Activated CD4-positive, alpha-beta T cell treated with anti-CD3 and anti-CD28 coated beads, Interleukin-2, amount 10 ng/mL, durations not matched to agents 24 days and 14 days (primary cell): ENCODE measurements around the gene C16orf78. TPM values are rescaled to one million over a fixed set of nuclear protein-coding genes. Genes with fewer than 3 reads are reported as not detected.

Experiments
- DNase-seq: peaks from one replicate; pipeline ENCODE4 v3.0.0; 2022
- H3K27ac Mint-ChIP-seq: one replicate; pipeline ENCODE4 v1.8.0; 2022; ENCODE audit warnings: mild to moderate bottlenecking, mixed read lengths
- H3K27me3 Mint-ChIP-seq: one replicate; pipeline ENCODE4 v1.8.0; 2022; ENCODE audit warnings: mixed read lengths
- H3K36me3 Mint-ChIP-seq: one replicate; pipeline ENCODE4 v1.8.0; 2022; ENCODE audit warnings: low read depth, mild to moderate bottlenecking, mixed read lengths
- H3K4me1 Mint-ChIP-seq: one replicate; pipeline ENCODE4 v1.8.0; 2021; ENCODE audit warnings: mixed read lengths
- H3K4me3 Mint-ChIP-seq: one replicate; pipeline ENCODE4 v1.8.0; 2022; ENCODE audit warnings: mild to moderate bottlenecking, moderate library complexity, mixed read lengths
- H3K9me3 Mint-ChIP-seq: one replicate; pipeline ENCODE4 v1.8.0; 2021; ENCODE audit warnings: mixed read lengths
- intact Hi-C: fragments of 100-400 bp; cut with micrococcal nuclease; formaldehyde crosslinking; loops from one replicate; pipeline ENCODE4 v1.15.1; 2023
- total RNA-seq: library from RNA; stranded (reverse); gene quantifications from 2 replicates; pipeline ENCODE4 v1.2.3, GENCODE V29; 2022

The C16orf78 gene
- total RNA-seq, 1 donor from 2014 or later, result not detected

DNA sequence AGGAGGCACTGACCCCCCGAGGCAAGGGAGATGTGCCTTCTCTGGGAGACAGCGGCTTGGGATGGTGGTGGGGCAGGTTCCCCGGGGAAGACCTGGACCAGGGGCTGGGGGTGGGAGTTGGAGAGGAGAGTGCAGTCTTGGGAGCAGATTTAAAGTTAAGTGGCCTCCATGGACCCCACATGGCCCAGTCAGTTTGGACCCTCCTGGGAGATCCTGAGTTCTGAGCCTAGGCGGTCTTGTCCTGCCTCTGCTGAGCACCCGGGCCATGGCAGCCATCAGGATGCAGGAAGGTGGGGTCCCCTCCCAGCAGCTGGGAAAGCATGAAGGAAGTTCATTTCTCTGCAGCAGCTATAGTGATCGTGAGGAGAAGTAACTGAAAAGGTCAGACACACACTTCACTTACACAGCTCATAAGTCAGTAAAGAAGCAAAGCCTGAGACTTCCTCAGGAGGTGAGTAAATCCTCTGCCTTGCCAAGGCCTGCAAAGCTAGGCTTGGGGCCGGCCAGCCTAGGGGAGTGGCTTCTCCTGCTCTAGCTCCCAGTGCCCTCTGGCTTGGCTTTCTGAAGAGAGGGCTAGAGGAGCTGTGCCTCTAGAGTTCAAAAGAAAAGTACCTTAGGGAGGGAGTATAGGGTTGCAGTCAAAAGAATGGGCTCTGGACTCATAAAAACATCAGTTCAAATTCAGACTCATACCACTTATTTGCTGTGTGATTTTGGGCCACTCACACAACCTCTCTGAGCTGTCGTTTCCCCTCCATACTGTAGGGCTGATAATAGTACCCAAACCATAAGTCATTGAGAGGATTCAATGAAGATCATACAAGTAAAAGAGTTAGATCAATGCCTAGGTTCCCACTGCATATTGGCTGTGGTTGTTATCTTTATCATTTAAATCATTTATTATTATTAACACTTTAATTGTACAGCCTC is 31.0 kb upstream of the C16orf78 start:
- Mint-ChIP-seq H3K27ac (no peak overlapping the region), H3K4me3 (no peak overlapping the region), H3K36me3 (no peaks in the 10 kb centered on the region), H3K27me3 (no peaks in the 10 kb centered on the region), H3K4me1 (no peaks in the 10 kb centered on the region), H3K9me3 (no peaks in the 10 kb centered on the region)
- intact Hi-C loops, result no loop called here
- DNase-seq, result no peak

DNA sequence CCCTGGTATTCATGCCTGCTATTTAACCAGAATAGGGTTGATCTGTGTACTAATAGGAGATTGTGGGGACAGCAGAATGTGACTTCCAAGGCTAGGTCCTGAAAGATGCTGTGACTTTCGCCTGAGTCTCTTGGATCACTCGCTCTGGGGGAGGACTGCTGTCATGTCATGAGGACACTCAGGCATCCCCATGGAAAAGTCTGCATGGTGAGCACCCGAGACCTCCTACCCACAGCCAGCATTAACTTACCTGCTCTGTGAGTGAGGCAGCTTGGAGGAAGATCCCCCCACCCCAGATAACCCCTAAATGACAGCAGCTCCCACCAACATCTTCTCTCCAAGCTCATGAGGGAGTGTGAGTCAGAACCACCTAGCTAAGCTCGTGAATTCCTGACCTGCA is 30.3 kb upstream of the C16orf78 start:
- intact Hi-C loops, result no loop called here
- no peaks in the 10 kb centered on the region for H3K4me1 Mint-ChIP-seq
- H3K27me3 Mint-ChIP-seq, result no peaks in the 10 kb centered on the region
- no peaks in the 10 kb centered on the region for H3K36me3 Mint-ChIP-seq
- no peaks in the 10 kb centered on the region for H3K9me3 Mint-ChIP-seq
- no peak overlapping the region for H3K27ac Mint-ChIP-seq
- no peak for DNase-seq
- no peak overlapping the region for H3K4me3 Mint-ChIP-seq

DNA sequence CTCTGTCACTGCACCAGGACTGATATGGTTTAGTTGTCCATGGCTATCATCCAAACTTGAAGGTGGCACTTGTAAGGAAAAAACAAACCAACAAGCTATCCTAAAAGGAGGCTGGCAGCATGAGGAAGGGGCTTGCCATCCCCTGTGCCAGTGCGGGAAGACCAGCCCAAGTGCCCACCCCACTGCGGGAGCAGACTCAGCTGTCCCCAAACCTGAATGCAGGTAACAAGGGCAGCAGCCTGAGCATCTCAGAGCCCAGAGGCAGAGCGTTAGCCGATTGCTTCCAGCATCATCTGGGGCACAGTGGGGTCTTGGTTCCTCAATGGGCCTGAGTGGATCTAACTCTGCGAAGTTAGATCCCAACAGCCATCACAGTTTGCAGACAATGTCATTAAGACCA is 29.2 kb upstream of the C16orf78 start:
- peaks cover 2% of the 10 kb centered on the region for H3K4me1 Mint-ChIP-seq
- intact Hi-C loops, result no loop called here
- no peaks in the 10 kb centered on the region for H3K27me3 Mint-ChIP-seq
- no peaks in the 10 kb centered on the region for H3K9me3 Mint-ChIP-seq
- H3K27ac Mint-ChIP-seq, result no peak overlapping the region
- DNase-seq, result no peak
- no peaks in the 10 kb centered on the region for H3K36me3 Mint-ChIP-seq
- H3K4me3 Mint-ChIP-seq, result no peak overlapping the region

DNA sequence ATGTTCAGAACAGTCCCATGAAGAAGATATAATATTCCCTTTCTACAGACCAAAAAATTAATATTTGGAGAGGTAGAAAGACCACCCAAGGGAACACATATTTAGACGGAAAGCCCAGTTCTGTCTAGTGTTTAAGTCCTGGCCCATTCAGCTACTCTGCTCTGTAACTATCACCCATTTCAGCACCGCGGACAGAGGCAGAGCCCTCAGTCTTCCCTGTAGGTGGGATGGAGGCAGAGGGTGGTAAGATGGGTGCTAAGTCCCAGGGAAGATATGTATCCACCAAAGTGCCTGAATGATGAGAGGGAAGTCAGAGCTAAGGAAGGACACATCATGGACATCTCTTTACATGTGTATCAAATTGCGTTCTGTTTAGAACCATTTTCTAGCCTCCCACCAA is 27.8 kb upstream of the C16orf78 start:
- intact Hi-C loops, result no loop called here
- Mint-ChIP-seq H3K27ac (no peak overlapping the region), H3K36me3 (no peaks in the 10 kb centered on the region), H3K4me1 (peaks cover 4% of the 10 kb centered on the region), H3K27me3 (peaks cover 2% of the 10 kb centered on the region), H3K4me3 (no peak overlapping the region), H3K9me3 (no peaks in the 10 kb centered on the region)
- peak; percentile 61 for DNase-seq

DNA sequence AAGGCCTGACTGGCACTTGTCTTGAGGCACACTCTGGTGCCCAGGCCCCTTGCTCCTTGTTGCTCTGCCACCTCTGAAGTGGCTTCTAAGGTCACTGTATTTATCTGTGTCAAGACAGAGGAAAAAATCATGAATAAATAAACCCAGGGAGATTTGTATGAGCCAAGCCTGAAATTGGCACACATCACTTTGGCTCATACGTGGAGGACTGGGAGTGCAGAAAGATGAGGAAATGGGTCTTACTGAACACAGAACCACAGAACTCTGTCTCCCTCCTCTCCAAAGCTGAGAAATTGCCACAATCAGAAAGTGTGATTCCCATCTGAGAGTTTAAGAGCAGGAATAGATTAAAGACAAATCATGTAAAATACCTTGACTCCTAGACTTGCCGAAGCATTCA is 27.1 kb upstream of the C16orf78 start:
- no peaks in the 10 kb centered on the region for H3K9me3 Mint-ChIP-seq
- H3K36me3 Mint-ChIP-seq, result no peaks in the 10 kb centered on the region
- intact Hi-C loops, result no loop called here
- H3K27me3 Mint-ChIP-seq, result peaks cover 2% of the 10 kb centered on the region
- H3K27ac Mint-ChIP-seq, result no peak overlapping the region
- H3K4me3 Mint-ChIP-seq, result no peak overlapping the region
- no peak for DNase-seq
- peaks cover 4% of the 10 kb centered on the region for H3K4me1 Mint-ChIP-seq

DNA sequence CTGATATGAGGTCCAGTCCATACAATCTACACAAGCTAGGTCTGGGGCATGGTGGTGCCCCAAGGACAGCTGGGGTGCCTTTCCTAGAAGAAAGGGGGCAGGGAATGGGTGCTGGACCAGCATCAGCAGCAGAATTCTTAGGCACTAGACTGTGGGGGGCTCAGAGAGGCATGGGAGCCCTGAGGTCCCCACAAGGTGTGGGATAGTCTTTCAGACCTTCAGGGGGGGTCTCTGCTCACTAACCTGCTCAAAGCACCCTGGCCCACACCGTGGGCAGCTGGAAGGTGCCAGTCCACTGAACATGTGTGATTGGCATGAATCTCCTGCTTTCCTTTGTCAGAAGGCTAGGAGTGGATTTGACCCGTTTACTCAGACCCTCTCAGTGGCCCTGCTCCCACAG is 26.1 kb upstream of the C16orf78 start:
- H3K36me3 Mint-ChIP-seq, result no peaks in the 10 kb centered on the region
- no peaks in the 10 kb centered on the region for H3K9me3 Mint-ChIP-seq
- H3K27ac Mint-ChIP-seq, result no peak overlapping the region
- no peak overlapping the region for H3K4me3 Mint-ChIP-seq
- intact Hi-C loops, result no loop called here
- H3K27me3 Mint-ChIP-seq, result peaks cover 2% of the 10 kb centered on the region
- DNase-seq, result no peak
- peaks cover 4% of the 10 kb centered on the region for H3K4me1 Mint-ChIP-seq

DNA sequence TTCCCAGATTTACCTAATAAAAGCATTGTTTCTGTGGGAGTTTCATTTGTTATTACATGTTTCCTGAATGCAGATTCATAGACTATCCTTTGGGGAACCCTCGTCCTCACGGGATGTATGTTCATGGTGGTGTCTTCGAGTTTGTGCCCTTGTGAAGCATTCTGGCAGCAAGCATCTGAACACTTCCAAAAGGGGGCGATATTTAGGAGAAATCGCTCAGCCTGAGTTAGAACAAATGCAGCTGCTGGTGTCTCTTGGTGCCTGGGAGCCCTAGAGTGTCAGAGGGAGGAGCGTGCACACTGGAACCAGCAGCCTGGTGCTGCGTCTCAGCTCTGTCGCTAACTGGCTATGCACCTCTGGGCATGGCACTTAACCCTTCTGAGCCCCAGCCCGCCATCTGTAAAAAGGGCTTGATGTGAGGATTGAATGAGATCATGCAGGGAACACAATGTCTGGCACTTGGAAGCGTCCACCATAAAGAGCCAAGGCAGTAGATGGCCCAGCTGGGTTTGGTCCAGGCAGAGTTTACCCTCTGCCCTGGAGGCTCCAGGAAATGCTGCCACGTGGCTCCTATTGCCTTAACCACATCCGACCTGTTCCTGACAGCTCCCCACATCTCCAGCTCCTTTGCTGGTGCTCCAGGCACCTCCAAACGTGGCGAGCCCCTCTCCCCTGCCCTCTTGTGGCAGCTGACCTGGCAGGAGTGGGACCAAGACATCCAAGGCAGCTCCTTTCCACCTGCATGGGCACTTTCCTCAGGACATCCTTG is 25.0 kb upstream of the C16orf78 start:
- H3K9me3 Mint-ChIP-seq, result no peaks in the 10 kb centered on the region
- no peak overlapping the region for H3K4me3 Mint-ChIP-seq
- DNase-seq, result no peak
- peaks cover 4% of the 10 kb centered on the region for H3K4me1 Mint-ChIP-seq
- H3K36me3 Mint-ChIP-seq, result no peaks in the 10 kb centered on the region
- intact Hi-C loops, result no loop called here
- peaks cover 2% of the 10 kb centered on the region for H3K27me3 Mint-ChIP-seq
- H3K27ac Mint-ChIP-seq, result no peak overlapping the region

DNA sequence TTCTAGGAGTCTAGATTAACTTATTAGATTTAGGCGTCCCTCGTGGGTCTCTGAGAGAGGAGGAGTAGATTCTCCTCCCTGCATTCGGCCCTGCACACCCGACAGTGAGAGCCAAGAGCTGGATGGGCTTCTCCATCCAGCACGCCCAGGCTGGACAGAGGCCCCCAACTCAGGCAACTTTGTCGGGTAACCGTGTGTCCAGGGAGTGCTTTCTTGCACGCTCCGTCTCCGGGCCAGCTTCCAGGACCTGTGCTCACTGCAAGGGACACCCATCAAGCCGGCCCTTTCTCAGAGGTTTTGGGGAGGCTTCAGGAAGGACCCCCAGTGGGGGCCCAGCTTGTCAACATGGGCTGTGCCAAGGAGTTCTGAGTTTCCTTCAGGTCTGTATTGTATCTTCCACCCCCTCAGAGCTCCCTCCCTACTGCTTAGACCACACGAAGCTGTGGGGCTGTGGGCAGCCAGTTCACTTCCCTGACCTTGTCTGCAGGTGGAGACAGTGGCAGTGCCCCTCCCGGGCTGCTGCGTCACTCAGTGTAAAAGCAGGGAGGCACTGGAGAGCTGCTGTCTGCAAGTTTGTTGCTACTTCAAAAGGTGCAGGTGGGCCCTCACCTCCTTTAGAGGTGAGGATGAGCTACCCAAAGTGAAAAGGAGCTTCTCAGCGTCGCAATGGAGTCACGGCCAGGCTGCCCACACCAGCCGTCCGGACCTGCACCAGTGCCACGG is 24.0 kb upstream of the C16orf78 start:
- intact Hi-C loops, result loop anchor here (2.0 kb wide), 1 partner anchor 663 kb away; no protein-coding TSS in a partner anchor
- no peak overlapping the region for H3K27ac Mint-ChIP-seq
- peaks cover 4% of the 10 kb centered on the region for H3K4me1 Mint-ChIP-seq
- H3K9me3 Mint-ChIP-seq, result no peaks in the 10 kb centered on the region
- no peak for DNase-seq
- H3K36me3 Mint-ChIP-seq, result no peaks in the 10 kb centered on the region
- H3K27me3 Mint-ChIP-seq, result peaks cover 2% of the 10 kb centered on the region
- no peak overlapping the region for H3K4me3 Mint-ChIP-seq

DNA sequence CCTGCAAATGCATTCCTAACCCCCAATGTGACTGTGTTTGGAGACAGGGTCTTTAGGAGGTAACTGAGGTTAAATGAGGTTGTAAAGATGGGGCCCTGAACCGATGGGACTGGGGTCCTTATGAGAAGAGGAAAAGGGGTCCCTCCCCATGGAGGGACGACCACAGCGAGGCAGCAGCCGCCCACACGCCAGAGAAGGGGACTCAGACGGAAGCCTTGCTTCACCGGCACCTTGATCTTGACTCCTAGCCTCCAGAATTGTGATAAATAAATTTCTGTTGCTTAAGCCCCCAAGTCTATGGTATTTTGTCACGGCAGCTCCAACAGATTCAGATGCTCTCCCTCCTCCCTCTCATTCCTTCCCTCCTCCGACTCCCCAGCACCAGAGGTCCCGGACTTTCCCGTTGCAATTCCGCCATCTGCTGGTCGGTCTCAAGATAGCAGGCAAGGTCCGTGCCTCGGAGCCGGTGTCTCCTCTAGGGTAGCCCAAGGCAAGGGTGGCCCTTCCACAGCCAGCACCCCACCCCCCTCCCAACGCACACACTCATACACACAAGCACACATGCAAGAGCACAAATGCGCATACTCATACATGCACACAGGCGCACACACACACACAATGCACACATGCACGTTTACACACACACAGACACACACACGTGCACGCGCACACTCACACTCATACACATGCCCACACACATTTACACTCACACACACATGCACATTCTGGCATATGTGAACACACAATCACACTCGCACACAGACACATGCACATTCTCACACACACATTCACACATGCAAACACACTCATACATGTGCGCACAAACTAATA is 23.1 kb upstream of the C16orf78 start:
- Mint-ChIP-seq H3K36me3 (no peaks in the 10 kb centered on the region), H3K27me3 (peaks cover 2% of the 10 kb centered on the region)

DNA sequence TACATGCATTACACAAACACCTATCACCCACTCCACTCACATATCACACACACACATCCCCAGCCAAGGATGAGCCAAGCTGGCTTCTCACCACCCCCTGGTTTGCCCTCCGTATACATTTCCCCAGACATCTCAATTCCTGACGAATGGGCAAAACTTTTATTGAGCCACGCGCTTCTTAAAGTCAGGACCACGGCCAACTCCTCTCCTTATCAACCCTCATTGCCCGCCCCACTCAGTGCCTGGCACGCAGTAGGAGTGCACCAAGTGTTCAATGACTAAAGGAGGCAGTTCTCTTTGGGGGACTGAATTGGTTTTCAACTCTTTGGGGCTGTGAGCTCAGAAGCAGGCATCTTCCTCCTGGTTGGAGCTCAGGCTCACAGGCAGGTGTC is 22.5 kb upstream of the C16orf78 start:
- intact Hi-C loops, result loop anchor here (2.0 kb wide), 1 partner anchor 664 kb away; no protein-coding TSS in a partner anchor
- Mint-ChIP-seq H3K36me3 (no peaks in the 10 kb centered on the region), H3K4me1 (peaks cover 4% of the 10 kb centered on the region), H3K27me3 (peaks cover 2% of the 10 kb centered on the region), H3K27ac (no peak overlapping the region), H3K4me3 (no peak overlapping the region), H3K9me3 (no peaks in the 10 kb centered on the region)
- DNase-seq, result no peak

More for the DNA sequence above, 23.1 kb upstream of the C16orf78 start:
- intact Hi-C loops, result loop anchor here (2.0 kb wide), 1 partner anchor 664 kb away; no protein-coding TSS in a partner anchor
- Mint-ChIP-seq H3K27ac (no peak overlapping the region), H3K4me3 (no peak overlapping the region), H3K9me3 (no peaks in the 10 kb centered on the region), H3K4me1 (peaks cover 4% of the 10 kb centered on the region)
- DNase-seq, result peak; percentile 86

DNA sequence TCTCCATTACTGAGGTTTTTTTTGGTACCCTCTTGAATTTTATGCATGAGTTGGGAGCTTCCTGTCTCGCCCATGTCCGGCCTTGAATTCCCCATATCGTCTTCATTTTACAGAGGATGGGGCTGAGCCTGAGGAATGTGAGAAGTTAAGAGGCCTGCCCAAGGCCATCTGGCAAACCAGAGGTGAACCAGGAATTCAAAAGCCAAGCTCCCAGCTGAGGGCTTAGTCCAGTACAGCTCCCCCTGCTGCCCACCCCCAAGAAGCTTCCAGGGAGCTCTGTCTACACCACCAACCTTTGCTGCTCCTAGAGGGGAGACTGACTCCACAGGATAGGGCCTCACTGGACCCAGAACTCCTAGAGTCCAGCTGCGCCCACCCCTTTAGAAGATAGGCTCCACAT is 20.7 kb upstream of the C16orf78 start:
- peaks cover 4% of the 10 kb centered on the region for H3K4me1 Mint-ChIP-seq
- no peak overlapping the region for H3K27ac Mint-ChIP-seq
- no peaks in the 10 kb centered on the region for H3K9me3 Mint-ChIP-seq

DNA sequence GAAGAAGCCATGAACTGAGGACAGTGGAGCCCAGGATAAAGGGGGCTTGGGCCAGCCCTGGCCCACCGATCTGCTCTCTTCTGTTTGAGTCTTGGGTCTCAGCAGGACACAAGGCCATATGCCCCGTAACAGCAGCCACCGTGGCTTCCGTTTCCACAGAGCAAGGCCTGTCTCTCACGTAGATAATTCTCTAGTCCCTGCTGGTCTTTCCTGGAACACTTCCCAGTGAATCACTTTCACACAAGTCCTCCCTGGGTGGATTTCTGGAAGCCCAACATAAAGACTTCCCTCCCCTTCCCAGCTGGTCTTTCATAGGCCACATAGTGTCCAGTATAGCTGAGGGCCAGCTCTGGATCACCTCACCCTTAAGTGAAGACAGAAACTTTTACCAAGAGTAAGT is 19.9 kb upstream of the C16orf78 start:
- Mint-ChIP-seq H3K36me3 (no peaks in the 10 kb centered on the region), H3K27me3 (peaks cover 2% of the 10 kb centered on the region), H3K27ac (no peak overlapping the region), H3K4me1 (peaks cover 4% of the 10 kb centered on the region), H3K9me3 (no peaks in the 10 kb centered on the region), H3K4me3 (no peak overlapping the region)
- no peak for DNase-seq
- intact Hi-C loops, result no loop called here

More for the DNA sequence above, 20.7 kb upstream of the C16orf78 start:
- DNase-seq, result no peak
- H3K36me3 Mint-ChIP-seq, result no peaks in the 10 kb centered on the region
- H3K27me3 Mint-ChIP-seq, result peaks cover 2% of the 10 kb centered on the region
- intact Hi-C loops, result no loop called here
- H3K4me3 Mint-ChIP-seq, result no peak overlapping the region

DNA sequence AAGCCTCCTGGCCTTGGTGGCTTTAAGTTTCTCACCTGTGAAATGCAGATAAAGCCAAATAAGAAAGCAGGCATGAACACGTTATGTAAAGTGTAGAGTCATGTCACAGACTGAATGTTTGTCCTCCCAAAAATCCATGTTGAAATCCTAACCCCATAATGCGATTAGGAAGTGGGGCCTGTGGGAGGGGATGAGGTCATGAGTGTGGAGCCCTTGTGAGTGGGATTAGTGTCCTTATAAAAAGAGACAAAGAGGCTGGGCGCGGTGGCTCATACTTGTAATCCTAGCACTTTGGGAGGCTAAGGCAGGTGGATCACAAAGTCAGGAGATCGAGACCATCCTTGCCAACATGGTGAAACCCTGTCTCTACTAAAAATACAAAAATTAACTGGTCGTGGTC is 19.5 kb upstream of the C16orf78 start:
- Mint-ChIP-seq H3K4me3 (no peak overlapping the region), H3K27me3 (peaks cover 2% of the 10 kb centered on the region), H3K36me3 (no peaks in the 10 kb centered on the region), H3K9me3 (no peaks in the 10 kb centered on the region), H3K27ac (no peak overlapping the region), H3K4me1 (peaks cover 2% of the 10 kb centered on the region)
- intact Hi-C loops, result no loop called here
- DNase-seq, result no peak
